H1 (cell line): Measurements from ENCODE around the gene RILPL2.
"Not testable (repeated sequence)": the region's sequence is repeated elsewhere in the genome, so short reads cannot be mapped to it uniquely, and the experiment has no call there.

ENCODE experiments used
- CBX5 ChIP-seq: fragments of 300-800, 300-1000 bp; sonication (generic); IDR thresholded peaks from 2 replicates; pipeline ENCODE4 v1.7.1; 2016; ENCODE audit warnings: antibody characterized with exemption, low read length, low read depth
- HDAC6 ChIP-seq: IDR thresholded peaks from one replicate; pipeline ENCODE4 v1.7.1; 2012; ENCODE audit warnings: low read depth, mild to moderate bottlenecking, inconsistent platforms, low read length, moderate library complexity
- POLR2A ChIP-seq, 2 experiments: IDR thresholded peaks; 1 replicate in 1 of 2; 2 replicates in 1 of 2; pipeline ENCODE4 v1.6.1; 2011; ENCODE audit warnings: low read depth in 2 of 2, low read length in 2 of 2, mild to moderate bottlenecking in 2 of 2; ENCODE audit errors: control extremely low read depth in 1 of 2
- POLR2AphosphoS5 ChIP-seq: IDR thresholded peaks from 2 replicates; pipeline ENCODE4 v1.6.1; 2011; ENCODE audit warnings: low read depth, low read length

DNA sequence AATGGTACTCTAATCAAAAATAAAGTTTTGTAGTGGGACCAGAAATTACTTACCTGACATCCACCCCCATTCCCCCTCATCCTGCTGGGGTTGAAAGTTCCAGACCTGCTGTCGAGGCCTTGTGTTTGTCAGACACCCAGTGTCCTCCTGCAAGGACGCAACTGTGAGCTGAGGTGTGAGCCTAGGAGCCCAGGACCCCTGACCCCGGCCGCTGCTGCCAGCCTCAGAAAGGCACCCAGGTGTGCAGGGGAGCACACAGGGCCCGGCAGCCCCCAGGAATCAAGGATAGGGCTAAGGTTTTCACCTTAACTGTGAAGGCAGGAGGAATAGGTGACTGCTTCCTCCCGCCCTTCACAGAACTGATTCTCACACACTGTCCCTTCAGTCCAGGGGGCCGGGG lies 27.9 kb downstream of the RILPL2 start:
- TF ChIP-seq CBX5; POLR2A (IDR thresholded peaks at IDR 0.05; ENCODE audit: control extremely low read depth in 1 of 2, low read depth in 2 of 2, low read length in 2 of 2); HDAC6; POLR2AphosphoS5: not testable (repeated sequence)
